H1 (cell line): Measurements from ENCODE around the gene NT5DC1.

Source experiments
- EP300 ChIP-seq, 2 experiments: IDR thresholded peaks; 1 replicate in 1 of 2; 2 replicates in 1 of 2; pipeline ENCODE4 v1.6.1; 2011 to 2012; ENCODE audit warnings: low read depth in 2 of 2, low read length in 2 of 2, mild to moderate bottlenecking in 2 of 2, borderline replicate concordance in 1 of 2, inconsistent platforms in 1 of 2, moderate library complexity in 1 of 2
- KDM1A ChIP-seq: fragments of 200-600, 300-600 bp; sonication (generic); IDR thresholded peaks from 2 replicates; pipeline ENCODE4 v1.7.1; 2016; ENCODE audit warnings: mild to moderate bottlenecking, low read length, borderline replicate concordance
- NRF1 ChIP-seq: IDR thresholded peaks from 2 replicates; pipeline ENCODE4 v1.6.1; 2011; ENCODE audit warnings: mild to moderate bottlenecking, low read depth, low read length, improper control_type of control experiment
- TF ChIP-seq, protein P1 (sequence below): IDR thresholded peaks from 2 replicates; pipeline ENCODE4 v1.6.1; 2012; ENCODE audit warnings: low read length, inconsistent platforms

GRCh38 chr6:116145803-116146675 lies 45.4 kb downstream of the NT5DC1 start:
- TF ChIP-seq, protein P1, sequence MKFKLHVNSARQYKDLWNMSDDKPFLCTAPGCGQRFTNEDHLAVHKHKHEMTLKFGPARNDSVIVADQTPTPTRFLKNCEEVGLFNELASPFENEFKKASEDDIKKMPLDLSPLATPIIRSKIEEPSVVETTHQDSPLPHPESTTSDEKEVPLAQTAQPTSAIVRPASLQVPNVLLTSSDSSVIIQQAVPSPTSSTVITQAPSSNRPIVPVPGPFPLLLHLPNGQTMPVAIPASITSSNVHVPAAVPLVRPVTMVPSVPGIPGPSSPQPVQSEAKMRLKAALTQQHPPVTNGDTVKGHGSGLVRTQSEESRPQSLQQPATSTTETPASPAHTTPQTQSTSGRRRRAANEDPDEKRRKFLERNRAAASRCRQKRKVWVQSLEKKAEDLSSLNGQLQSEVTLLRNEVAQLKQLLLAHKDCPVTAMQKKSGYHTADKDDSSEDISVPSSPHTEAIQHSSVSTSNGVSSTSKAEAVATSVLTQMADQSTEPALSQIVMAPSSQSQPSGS: no peak
- TF ChIP-seq KDM1A (no peak), EP300 (IDR thresholded peaks at IDR 0.05; ENCODE audit: borderline replicate concordance in 1 of 2, low read depth in 2 of 2, low read length in 2 of 2) (no peak), NRF1 (no peak)
